GM18951 (cell line): ENCODE data around the gene REELD1.

ENCODE experiments used
- POLR2A ChIP-seq: IDR thresholded peaks from 4 replicates; pipeline ENCODE4 v1.6.1; 2011; ENCODE audit warnings: mild to moderate bottlenecking; ENCODE audit not compliant: insufficient read length, insufficient read depth; ENCODE audit errors: extremely low read depth
- in situ Hi-C: fragments of 300-500 bp; cut with MboI; formaldehyde crosslinking; loops from one replicate; pipeline ENCODE4 v1.12.0; 2022; ENCODE audit warnings: low sequenced_read_pairs, mixed read lengths, inconsistent platforms; ENCODE audit not compliant: unreplicated experiment

REELD1 gene

DNA sequence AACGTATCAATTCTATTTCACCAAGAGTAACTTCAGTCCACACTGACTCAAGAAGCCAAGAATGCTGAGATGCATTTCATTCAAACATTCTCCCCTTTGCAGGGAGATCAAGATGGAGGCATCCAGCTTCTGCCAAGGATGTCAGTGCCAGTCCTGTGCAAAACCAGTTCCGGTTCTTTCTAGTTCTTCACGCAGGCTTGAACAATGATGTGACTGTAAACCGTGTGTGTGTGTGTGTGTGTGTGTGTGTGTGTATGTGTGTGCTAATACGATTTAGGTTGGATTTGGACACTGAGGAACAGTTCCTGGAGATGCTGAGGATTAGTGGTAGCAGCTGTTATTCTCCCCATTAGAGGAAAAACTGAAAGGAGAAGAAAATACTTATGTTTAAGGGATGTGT lies at the start of gene REELD1:
Gene REELD1, plus strand, starts transcription at position 301 of the 400 bp plus-strand sequence. CDS start 2,415 bp downstream, outside the sequence.
- in situ Hi-C loops = no loop called here
- no peak for TF ChIP-seq POLR2A

DNA sequence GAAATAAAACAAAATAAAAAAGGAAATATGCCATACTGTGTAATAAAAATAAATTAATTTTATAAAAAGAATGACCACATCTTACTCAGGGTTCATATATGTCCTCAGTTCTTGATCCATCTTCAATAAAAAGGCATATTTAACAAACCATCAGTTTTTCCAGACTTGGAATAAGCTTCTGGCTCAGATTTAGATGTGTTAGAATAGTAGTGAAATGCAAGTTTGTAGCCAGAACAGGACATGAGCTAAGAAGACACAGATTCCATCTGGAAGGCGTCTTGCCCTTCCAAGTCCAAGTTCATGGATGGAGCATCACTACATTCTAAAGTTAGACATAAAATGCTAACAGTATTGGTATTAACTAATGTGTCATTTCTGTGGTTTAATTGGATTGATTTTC lies 49.1 kb upstream of the REELD1 start:
- no peak for TF ChIP-seq POLR2A
- in situ Hi-C loops = no loop called here

GRCh38 chr4:146165840-146166239 lies 48.5 kb upstream of the REELD1 start:
- in situ Hi-C loops = no loop called here
- no peak for TF ChIP-seq POLR2A

GRCh38 chr4:146170149-146170548 lies 44.2 kb upstream of the REELD1 start:
- TF ChIP-seq POLR2A = no peak
- in situ Hi-C loops = no loop called here

- peak; percentile 82 for TF ChIP-seq POLR2A
- in situ Hi-C loops = no loop called here
Measured at GRCh38 chr4:146175541-146176453, 38.5 kb upstream of the REELD1 start, which contains the start of gene LSM6. Gene LSM6, plus strand, starts transcription at chr4:146175718. Its CDS starts 7,204 bp downstream, at chr4:146182922.

DNA sequence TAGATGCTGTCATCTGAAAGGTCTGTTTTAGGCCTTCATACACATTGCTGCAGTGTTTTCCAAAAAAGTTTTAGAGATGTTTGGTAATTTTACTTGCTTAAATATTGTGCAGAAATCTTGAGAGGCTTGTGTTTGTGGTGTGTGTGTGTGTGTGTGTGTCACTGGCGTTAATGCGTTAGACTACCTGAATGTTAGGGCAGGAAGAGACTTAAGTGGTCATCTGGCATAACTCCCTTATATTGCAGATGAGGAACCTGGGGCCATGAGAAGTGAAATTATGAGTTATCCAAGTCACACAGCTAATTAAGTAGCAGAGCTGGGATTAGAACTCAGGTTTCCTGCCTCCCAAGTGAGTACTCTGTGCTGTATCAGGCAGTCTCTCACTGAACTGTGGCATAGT lies 37.4 kb upstream of the REELD1 start:
- in situ Hi-C loops = no loop called here
- no peak for TF ChIP-seq POLR2A

DNA sequence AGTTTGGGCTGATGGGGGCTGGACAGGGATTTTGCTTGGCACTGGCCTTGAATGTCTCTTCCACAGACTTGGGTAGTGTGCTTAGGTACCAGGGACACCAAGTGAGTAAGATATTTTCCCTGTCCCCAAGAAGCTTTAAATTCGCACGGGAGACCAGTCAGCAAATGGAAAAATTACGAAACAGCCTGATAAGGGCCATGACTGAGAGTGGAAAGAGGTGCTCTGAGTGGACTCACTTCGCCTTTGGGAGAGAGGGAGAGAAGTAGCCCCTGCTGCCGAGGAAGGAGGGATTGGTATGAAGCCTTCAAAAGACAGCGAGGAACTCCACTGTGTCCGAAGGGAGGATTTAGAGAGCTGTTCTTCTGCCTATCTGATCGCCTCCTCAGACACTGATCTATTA lies 36.2 kb upstream of the REELD1 start:
- no peak for TF ChIP-seq POLR2A
- in situ Hi-C loops = no loop called here

DNA sequence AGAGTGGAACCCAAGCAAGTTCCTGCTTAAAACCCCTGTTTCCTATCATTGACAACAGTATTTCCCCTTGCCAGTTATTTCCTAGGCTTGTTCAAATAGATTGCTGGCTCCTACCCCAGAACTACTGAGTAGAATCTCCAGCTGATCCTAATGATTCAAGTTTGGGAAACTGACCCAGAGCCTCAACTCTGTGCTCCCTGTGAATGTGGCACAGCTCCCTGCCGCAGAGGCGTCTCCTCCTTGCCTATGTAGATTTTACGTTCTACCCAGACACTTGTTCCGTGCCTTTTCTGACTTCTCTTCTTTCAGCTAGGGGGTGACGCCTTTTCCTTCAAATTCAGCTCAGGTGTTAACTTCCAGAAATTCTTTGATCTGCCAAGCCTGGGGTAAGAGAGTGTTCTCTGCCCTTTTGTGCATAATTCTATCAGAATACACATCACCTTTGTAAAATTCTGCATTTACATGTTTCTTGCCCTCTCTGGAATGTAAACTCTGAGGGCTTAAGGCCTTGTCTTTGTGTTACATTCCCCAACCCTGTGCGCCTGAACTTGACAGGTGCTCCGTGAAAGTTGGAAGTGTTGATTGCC lies 34.5 kb upstream of the REELD1 start:
- in situ Hi-C loops = no loop called here
- no peak for TF ChIP-seq POLR2A

GRCh38 chr4:146182443-146182842 lies 31.9 kb upstream of the REELD1 start:
- in situ Hi-C loops = no loop called here

GRCh38 chr4:146183209-146183608 lies 31.1 kb upstream of the REELD1 start:
- in situ Hi-C loops = no loop called here
- TF ChIP-seq POLR2A = no peak

More at GRCh38 chr4:146182443-146182842, 31.9 kb upstream of the REELD1 start:
- TF ChIP-seq POLR2A = no peak

- TF ChIP-seq POLR2A = no peak
- in situ Hi-C loops = no loop called here
Measured at GRCh38 chr4:146186041-146186440, 28.3 kb upstream of the REELD1 start.

DNA sequence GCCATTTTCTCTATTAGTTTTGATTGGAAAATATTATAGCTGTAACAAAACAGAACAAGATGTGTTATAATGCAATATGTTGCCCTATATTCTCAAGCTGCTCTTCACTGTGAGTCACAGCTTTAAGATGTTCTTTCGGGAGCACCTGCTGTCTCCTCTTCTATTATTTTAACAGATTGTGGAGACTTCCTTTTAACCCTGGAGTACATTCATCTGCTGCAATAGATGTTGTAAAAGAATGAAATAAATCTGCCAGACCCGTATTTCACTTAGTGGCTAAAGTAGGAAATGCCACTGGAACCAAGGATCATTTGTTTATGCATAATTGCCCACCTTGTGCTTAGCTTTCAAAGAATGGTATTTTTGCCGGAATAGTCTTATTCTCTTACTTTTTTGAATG lies 27.7 kb upstream of the REELD1 start:
- TF ChIP-seq POLR2A = no peak
- in situ Hi-C loops = no loop called here

GRCh38 chr4:146190456-146190855 lies 23.9 kb upstream of the REELD1 start:
- TF ChIP-seq POLR2A = no peak
- in situ Hi-C loops = no loop called here
